SK-N-SH (cell line): ENCODE results near the gene TLX2. TPM values are rescaled to one million over a fixed set of nuclear protein-coding genes. Genes with fewer than 3 reads are reported as not detected.

Experiments used
- CTCF ChIA-PET: fragments of 300-600, 350-600 bp; formaldehyde crosslinking; extraction: SDS; loops from one replicate; lab custom pipeline; 2021; lab: Yijun Ruan, JAX
- POLR2A ChIA-PET: fragments of 350-600 bp; sonication (Branson Sonifier 250); formaldehyde crosslinking; extraction: SDS; loops from one replicate; lab custom pipeline; 2020; ENCODE audit warnings: antibody characterized with exemption, inconsistent platforms; lab: Yijun Ruan, JAX
- DNase-seq: peaks from one replicate; pipeline ENCODE4 v3.0.0; 2012
- H2AFZ ChIP-seq: fragments of 200-600 bp; sonication (generic); 2 replicates; pipeline ENCODE4 v1.8.1; 2016; ENCODE audit warnings: antibody characterized with exemption, mild to moderate bottlenecking, low read depth
- H3F3A ChIP-seq: fragments of 200-600 bp; sonication (generic); replicated peaks from 2 replicates; pipeline ENCODE3; 2016; ENCODE audit warnings: antibody characterized with exemption, mild to moderate bottlenecking; ENCODE audit not compliant: insufficient read depth
- H3K27ac ChIP-seq, 2 experiments: fragments of 200-500 bp in 1 of 2; fragments of 200-600 bp in 1 of 2; sonication (Bioruptor generic) in 1 of 2; sonication (generic), shearing (Covaris generic) in 1 of 2; 2 replicates each; pipeline versions ENCODE4 v1.5.1 to v1.6.1; 2014 to 2016; ENCODE audit warnings: low read depth in 2 of 2, inconsistent platforms in 1 of 2, low read length in 1 of 2, mild to moderate bottlenecking in 1 of 2, mixed read lengths in 1 of 2
- H3K27me3 ChIP-seq: fragments of 200-600 bp; sonication (generic), shearing (Covaris generic); 2 replicates; pipeline ENCODE4 v1.6.1; 2016; ENCODE audit warnings: mixed run types; ENCODE audit not compliant: insufficient read depth
- H3K36me3 ChIP-seq, 2 experiments: fragments of 200-500 bp in 1 of 2; fragments of 200-600 bp in 1 of 2; sonication (Bioruptor generic) in 1 of 2; sonication (generic) in 1 of 2; replicated peaks in 1 of 2; 2 replicates each; pipeline versions ENCODE3 to v1.5.1; 2014 to 2016; ENCODE audit warnings: low read length in 1 of 2, mild to moderate bottlenecking in 1 of 2; ENCODE audit not compliant: insufficient read depth in 2 of 2, control insufficient read depth in 1 of 2
- H3K4me1 ChIP-seq, 2 experiments: fragments of 200-500 bp in 1 of 2; fragments of 200-600 bp in 1 of 2; sonication (Bioruptor generic) in 1 of 2; sonication (generic), shearing (Covaris generic) in 1 of 2; 2 replicates each; pipeline versions ENCODE4 v1.5.1 to v1.6.1; 2014 to 2016; ENCODE audit warnings: low read depth in 1 of 2, low read length in 1 of 2, mixed run types in 1 of 2; ENCODE audit not compliant: insufficient read depth in 2 of 2, control insufficient read depth in 1 of 2
- H3K4me2 ChIP-seq: fragments of 200-600 bp; sonication (generic), shearing (Covaris generic); 2 replicates; pipeline ENCODE4 v1.6.1; 2017; ENCODE audit warnings: mixed run types
- H3K4me3 ChIP-seq, 2 experiments: fragments of 200-500 bp in 1 of 2; fragments of 200-600 bp in 1 of 2; sonication (Bioruptor generic) in 1 of 2; sonication (generic), shearing (Covaris generic) in 1 of 2; 2 replicates each; pipeline versions ENCODE4 v1.5.1 to v1.8.1; 2014 to 2016; ENCODE audit warnings: low read depth in 2 of 2, inconsistent platforms in 1 of 2, low read length in 1 of 2, mild to moderate bottlenecking in 1 of 2, mixed read lengths in 1 of 2, moderate library complexity in 1 of 2
- H3K79me2 ChIP-seq: fragments of 200-600 bp; sonication (generic); 2 replicates; pipeline ENCODE4 v1.8.1; 2017; ENCODE audit warnings: mild to moderate bottlenecking; ENCODE audit not compliant: insufficient read depth
- H3K9ac ChIP-seq: fragments of 200-600 bp; sonication (generic); 2 replicates; pipeline ENCODE4 v1.6.1; 2017; ENCODE audit warnings: mixed run types
- H3K9me2 ChIP-seq: fragments of 200-600 bp; sonication (generic); 2 replicates; pipeline ENCODE4 v1.6.1; 2017; ENCODE audit warnings: mixed run types
- H3K9me3 ChIP-seq: fragments of 200-600 bp; sonication (generic); 2 replicates; pipeline ENCODE4 v1.6.1; 2017; ENCODE audit warnings: mixed run types, mild to moderate bottlenecking, moderate library complexity
- H4K20me1 ChIP-seq: fragments of 200-600 bp; sonication (generic); 2 replicates; pipeline ENCODE4 v1.6.1; 2017; ENCODE audit warnings: mild to moderate bottlenecking, mixed run types; ENCODE audit not compliant: insufficient read depth
- ELF1 ChIP-seq: IDR thresholded peaks from 2 replicates; pipeline ENCODE4 v1.4.0; 2012
- EZH2phosphoT487 ChIP-seq: fragments of 200-600 bp; sonication (generic); IDR thresholded peaks from 2 replicates; pipeline ENCODE4 v1.6.1; 2017; ENCODE audit warnings: low read depth, mixed run types, mild to moderate bottlenecking, antibody characterized with exemption, moderate library complexity, borderline replicate concordance
- FOSL2 ChIP-seq: IDR thresholded peaks from 2 replicates; pipeline ENCODE4 v1.4.0; 2012; ENCODE audit warnings: low read depth, mild to moderate bottlenecking, moderate library complexity, borderline replicate concordance
- FOXJ3 ChIP-seq: sonication (generic); formaldehyde crosslinking; IDR thresholded peaks from 2 replicates; pipeline ENCODE4 v1.5.1; 2020; ENCODE audit warnings: mild to moderate bottlenecking, missing genetic modification reagents
- IRF3 ChIP-seq: fragments of 150-350 bp; IDR thresholded peaks from 2 replicates; pipeline ENCODE4 v1.6.1; 2016; ENCODE audit warnings: mild to moderate bottlenecking, low read depth, low read length
- MAX ChIP-seq: IDR thresholded peaks from 2 replicates; pipeline ENCODE4 v1.4.0; 2012; ENCODE audit warnings: low read depth
- MEF2A ChIP-seq: IDR thresholded peaks from 2 replicates; pipeline ENCODE4 v1.4.0; 2012; ENCODE audit warnings: low read depth, borderline replicate concordance
- MXI1 ChIP-seq: IDR thresholded peaks from 2 replicates; pipeline ENCODE4 v1.6.1; 2012; ENCODE audit warnings: mild to moderate bottlenecking, low read depth, low read length, improper control_type of control experiment
- POLR2AphosphoS5 ChIP-seq: IDR thresholded peaks from 2 replicates; pipeline ENCODE4 v1.6.1; 2012; ENCODE audit warnings: low read depth, low read length
- RCOR1 ChIP-seq: fragments of 150-350 bp; IDR thresholded peaks from 2 replicates; pipeline ENCODE4 v1.6.1; 2017; ENCODE audit warnings: antibody characterized with exemption, low read length
- REST ChIP-seq: IDR thresholded peaks from 2 replicates; pipeline ENCODE4 v1.6.1; 2012; ENCODE audit warnings: mild to moderate bottlenecking, low read depth, low read length, moderate library complexity
- RXRA ChIP-seq: IDR thresholded peaks from 2 replicates; pipeline ENCODE4 v1.4.0; 2012; ENCODE audit warnings: low read depth, mild to moderate bottlenecking, borderline replicate concordance
- TAF1 ChIP-seq: IDR thresholded peaks from 2 replicates; pipeline ENCODE4 v1.6.1; 2012; ENCODE audit warnings: low read depth, mild to moderate bottlenecking, low read length, moderate library complexity, borderline replicate concordance
- TCF12 ChIP-seq: IDR thresholded peaks from 2 replicates; pipeline ENCODE4 v1.4.0; 2012
- TEAD4 ChIP-seq: IDR thresholded peaks from 2 replicates; pipeline ENCODE4 v1.4.0; 2012; ENCODE audit warnings: mild to moderate bottlenecking, borderline replicate concordance; ENCODE audit not compliant: insufficient read depth
- USF1 ChIP-seq: IDR thresholded peaks from 2 replicates; pipeline ENCODE4 v1.4.0; 2012; ENCODE audit warnings: low read depth, borderline replicate concordance
- ZBTB33 ChIP-seq: IDR thresholded peaks from 2 replicates; pipeline ENCODE4 v1.4.0; 2012; ENCODE audit warnings: low read depth, borderline replicate concordance
- WGBS: methylation state at CpG from one replicate; pipeline ENCODE4 v1.1.6; 2017; ENCODE audit warnings: low lambda C conversion rate; 5-methylcytosine and 5-hydroxymethylcytosine counted together
- polyA plus RNA-seq, 3 experiments: library from polyadenylated mRNA; depleted of rRNA; stranded (reverse); fragments of >200 nt; gene quantifications; 2 replicates each; pipeline ENCODE4 v1.2.3, GENCODE V29; 2012

The TLX2 gene
- polyA plus RNA-seq, 1 of the 3 experiments (the other 2 are of a cell fraction), result 24.5 TPM

GRCh38 chr2:74515271-74515980 lies 1.2 kb downstream of the TLX2 start:
- Histone ChIP-seq H3K27me3 (no peaks in the 10 kb centered on the region), H3K79me2 (peaks cover 23% of the 10 kb centered on the region; the same call in 1 of the 2 replicates), H3K4me3 (peak overlapping the region; percentile 68 to 90), H3K4me1 (peaks cover 9 to 18% of the 10 kb centered on the region in 2 experiments; a peak in 1 of 4 replicates), H3K4me2 (peak overlapping the region; percentile 99), H3K27ac (peak overlapping the region in 1 of 2 experiments; percentile 95; a peak in 1 of 4 replicates), H4K20me1 (no peaks in the 10 kb centered on the region)
- 91% methylated on average over 44 of the region's 60 CpGs for WGBS
- TF ChIP-seq TEAD4 (no peak), POLR2AphosphoS5 (no peak), RXRA (no peak), IRF3 (no peak), USF1 (no peak), MXI1 (no peak), ELF1 (no peak), TAF1 (no peak), FOSL2 (no peak), MAX (no peak), TCF12 (no peak), RCOR1 (no peak), REST (no peak), FOXJ3 (CRISPR knock-in tag) (no peak), EZH2phosphoT487 (no peak), MEF2A (no peak), ZBTB33 (no peak)
- TF ChIP-seq, all 33 proteins: peak for 0
- Histone ChIP-seq H3K36me3 (peaks cover 4% of the 10 kb centered on the region in 2 experiments), H3K9me3 (no peaks in the 10 kb centered on the region), H3F3A (peaks cover 11% of the 10 kb centered on the region), H3K9ac (peak overlapping the region; percentile 71), H3K9me2 (no peaks in the 10 kb centered on the region), H2AFZ (no peak overlapping the region)
- ChIA-PET POLR2A (interaction anchor here (0.7 to 1.9 kb wide), 6 partner anchors 14 to 38 kb away, joined by 4 to 6 read pairs (median 4); partner anchors contain the start of genes AUP1, CCDC142, HTRA2 and LOXL3), CTCF (interaction anchor here (1.4 to 3.1 kb wide), 6 partner anchors 11 to 73 kb away, joined by 3 to 14 read pairs (median 10); partner anchors contain the start of genes AUP1, CCDC142, DQX1 and HTRA2)
- DNase-seq, result peak; percentile 57
